ENCODE measurements around the gene U2AF2. TPM values are rescaled to one million over a fixed set of nuclear protein-coding genes. Genes with fewer than 3 reads are reported as not detected.

The U2AF2 gene
- total and polyA plus RNA-seq, 9 of the 15 experiments (the other 6 are each of a cell fraction or from before 2014, with no cell fraction given), result 3.0 to 331 (median 157) TPM

DNA sequence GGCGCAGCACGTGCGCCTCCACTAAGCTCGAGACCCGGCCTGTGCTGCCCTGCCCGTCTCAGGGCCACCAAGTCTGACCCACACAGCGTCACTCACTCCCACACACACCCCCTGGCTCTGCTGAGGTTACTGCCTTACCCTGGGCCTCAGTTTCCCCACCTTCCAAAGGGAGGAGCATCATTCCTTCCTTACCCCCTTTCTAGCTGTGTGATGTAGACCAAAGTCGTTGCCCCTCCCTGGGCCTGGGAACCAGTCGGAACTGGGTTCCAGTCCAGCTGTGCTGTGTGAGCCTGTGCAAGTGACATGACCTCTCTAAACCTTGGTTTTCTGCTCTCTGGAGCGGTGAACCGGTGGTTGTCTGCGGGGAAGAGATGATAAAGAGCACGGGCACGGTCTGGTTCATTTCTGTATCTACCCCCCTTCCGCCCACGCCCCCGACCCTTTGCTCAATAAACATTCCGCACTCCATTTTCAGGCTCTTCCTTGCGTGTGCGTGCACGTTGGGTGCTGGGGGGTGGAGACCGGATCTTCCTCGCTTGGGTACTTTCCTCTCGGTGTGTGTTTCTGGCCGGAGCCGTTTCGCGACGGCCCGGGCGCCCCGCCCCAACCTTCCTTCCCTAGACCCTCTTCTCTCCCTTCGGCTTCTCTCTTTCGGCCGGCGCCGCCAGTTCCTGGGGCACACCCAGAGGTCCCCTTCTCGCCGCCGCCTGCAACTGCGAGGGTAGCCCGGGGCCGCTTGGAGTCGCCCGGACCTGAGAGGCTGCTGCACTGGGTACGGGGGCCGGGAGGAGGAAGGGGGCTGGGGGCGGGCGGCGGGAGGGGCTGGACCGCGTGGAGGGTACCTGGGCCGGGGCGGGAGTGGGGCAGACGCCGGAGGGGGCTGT lies 11.6 kb upstream of the U2AF2 start, which contains the start of gene ZNF581 (continued):
- TF ChIP-seq, protein P1, sequence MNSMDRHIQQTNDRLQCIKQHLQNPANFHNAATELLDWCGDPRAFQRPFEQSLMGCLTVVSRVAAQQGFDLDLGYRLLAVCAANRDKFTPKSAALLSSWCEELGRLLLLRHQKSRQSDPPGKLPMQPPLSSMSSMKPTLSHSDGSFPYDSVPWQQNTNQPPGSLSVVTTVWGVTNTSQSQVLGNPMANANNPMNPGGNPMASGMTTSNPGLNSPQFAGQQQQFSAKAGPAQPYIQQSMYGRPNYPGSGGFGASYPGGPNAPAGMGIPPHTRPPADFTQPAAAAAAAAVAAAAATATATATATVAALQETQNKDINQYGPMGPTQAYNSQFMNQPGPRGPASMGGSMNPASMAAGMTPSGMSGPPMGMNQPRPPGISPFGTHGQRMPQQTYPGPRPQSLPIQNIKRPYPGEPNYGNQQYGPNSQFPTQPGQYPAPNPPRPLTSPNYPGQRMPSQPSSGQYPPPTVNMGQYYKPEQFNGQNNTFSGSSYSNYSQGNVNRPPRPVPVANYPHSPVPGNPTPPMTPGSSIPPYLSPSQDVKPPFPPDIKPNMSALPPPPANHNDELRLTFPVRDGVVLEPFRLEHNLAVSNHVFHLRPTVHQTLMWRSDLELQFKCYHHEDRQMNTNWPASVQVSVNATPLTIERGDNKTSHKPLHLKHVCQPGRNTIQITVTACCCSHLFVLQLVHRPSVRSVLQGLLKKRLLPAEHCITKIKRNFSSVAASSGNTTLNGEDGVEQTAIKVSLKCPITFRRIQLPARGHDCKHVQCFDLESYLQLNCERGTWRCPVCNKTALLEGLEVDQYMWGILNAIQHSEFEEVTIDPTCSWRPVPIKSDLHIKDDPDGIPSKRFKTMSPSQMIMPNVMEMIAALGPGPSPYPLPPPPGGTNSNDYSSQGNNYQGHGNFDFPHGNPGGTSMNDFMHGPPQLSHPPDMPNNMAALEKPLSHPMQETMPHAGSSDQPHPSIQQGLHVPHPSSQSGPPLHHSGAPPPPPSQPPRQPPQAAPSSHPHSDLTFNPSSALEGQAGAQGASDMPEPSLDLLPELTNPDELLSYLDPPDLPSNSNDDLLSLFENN (IDR thresholded peaks at IDR 0.05; ENCODE audit: low read depth in 2 of 2, low read length in 2 of 2), result no peak
- TF ChIP-seq CBFA2T2 (conservative IDR thresholded peaks at IDR 0.05) (no peak), MTA2 (IDR thresholded peaks at IDR 0.05; ENCODE audit: low read depth) (no peak), ELF4 (CRISPR knock-in tag; IDR thresholded peaks at IDR 0.05) (no peak), CTBP1 (IDR thresholded peaks at IDR 0.05; ENCODE audit: borderline replicate concordance) (peak; percentile 66; the same call in 1 of the 2 replicates), XRCC3 (IDR thresholded peaks at IDR 0.05) (no peak), FOXM1 (IDR thresholded peaks at IDR 0.05; ENCODE audit: low read depth) (peak; percentile 63), FOXM1 (CRISPR knock-in tag; IDR thresholded peaks at IDR 0.05; ENCODE audit: low read depth) (no peak), HOXB6 (CRISPR knock-in tag; IDR thresholded peaks at IDR 0.05; ENCODE audit: borderline replicate concordance) (no peak), HNRNPK (IDR thresholded peaks at IDR 0.05; ENCODE audit: low read depth, low read length, poor library complexity, severe bottlenecking) (no peak), ARID1B (IDR thresholded peaks at IDR 0.05) (no peak), MAFF (IDR thresholded peaks at IDR 0.05; ENCODE audit: low read length) (no peak), NCOA6 (IDR thresholded peaks at IDR 0.05) (no peak), MXI1 (IDR thresholded peaks at IDR 0.05; ENCODE audit: low read depth, low read length) (peak; percentile 56; the same call in 1 of the 2 replicates), SMARCA4 (IDR thresholded peaks at IDR 0.05) (no peak), E2F3 (CRISPR knock-in tag; IDR thresholded peaks at IDR 0.05) (no peak)
- TF ChIP-seq, protein P2, sequence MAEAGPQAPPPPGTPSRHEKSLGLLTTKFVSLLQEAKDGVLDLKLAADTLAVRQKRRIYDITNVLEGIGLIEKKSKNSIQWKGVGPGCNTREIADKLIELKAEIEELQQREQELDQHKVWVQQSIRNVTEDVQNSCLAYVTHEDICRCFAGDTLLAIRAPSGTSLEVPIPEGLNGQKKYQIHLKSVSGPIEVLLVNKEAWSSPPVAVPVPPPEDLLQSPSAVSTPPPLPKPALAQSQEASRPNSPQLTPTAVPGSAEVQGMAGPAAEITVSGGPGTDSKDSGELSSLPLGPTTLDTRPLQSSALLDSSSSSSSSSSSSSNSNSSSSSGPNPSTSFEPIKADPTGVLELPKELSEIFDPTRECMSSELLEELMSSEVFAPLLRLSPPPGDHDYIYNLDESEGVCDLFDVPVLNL (CRISPR knock-in tag; IDR thresholded peaks at IDR 0.05; ENCODE audit: low read depth), result no peak
- TF ChIP-seq, protein P3, sequence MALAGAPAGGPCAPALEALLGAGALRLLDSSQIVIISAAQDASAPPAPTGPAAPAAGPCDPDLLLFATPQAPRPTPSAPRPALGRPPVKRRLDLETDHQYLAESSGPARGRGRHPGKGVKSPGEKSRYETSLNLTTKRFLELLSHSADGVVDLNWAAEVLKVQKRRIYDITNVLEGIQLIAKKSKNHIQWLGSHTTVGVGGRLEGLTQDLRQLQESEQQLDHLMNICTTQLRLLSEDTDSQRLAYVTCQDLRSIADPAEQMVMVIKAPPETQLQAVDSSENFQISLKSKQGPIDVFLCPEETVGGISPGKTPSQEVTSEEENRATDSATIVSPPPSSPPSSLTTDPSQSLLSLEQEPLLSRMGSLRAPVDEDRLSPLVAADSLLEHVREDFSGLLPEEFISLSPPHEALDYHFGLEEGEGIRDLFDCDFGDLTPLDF (CRISPR knock-in tag; IDR thresholded peaks at IDR 0.05), result no peak
- TF ChIP-seq, protein P4, sequence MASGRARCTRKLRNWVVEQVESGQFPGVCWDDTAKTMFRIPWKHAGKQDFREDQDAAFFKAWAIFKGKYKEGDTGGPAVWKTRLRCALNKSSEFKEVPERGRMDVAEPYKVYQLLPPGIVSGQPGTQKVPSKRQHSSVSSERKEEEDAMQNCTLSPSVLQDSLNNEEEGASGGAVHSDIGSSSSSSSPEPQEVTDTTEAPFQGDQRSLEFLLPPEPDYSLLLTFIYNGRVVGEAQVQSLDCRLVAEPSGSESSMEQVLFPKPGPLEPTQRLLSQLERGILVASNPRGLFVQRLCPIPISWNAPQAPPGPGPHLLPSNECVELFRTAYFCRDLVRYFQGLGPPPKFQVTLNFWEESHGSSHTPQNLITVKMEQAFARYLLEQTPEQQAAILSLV (tag; IDR thresholded peaks at IDR 0.05), result no peak
- TF ChIP-seq, protein P5, sequence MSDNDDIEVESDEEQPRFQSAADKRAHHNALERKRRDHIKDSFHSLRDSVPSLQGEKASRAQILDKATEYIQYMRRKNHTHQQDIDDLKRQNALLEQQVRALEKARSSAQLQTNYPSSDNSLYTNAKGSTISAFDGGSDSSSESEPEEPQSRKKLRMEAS (CRISPR knock-in tag; IDR thresholded peaks at IDR 0.05), result 0 out of 2 replicates have a peak, but pooled peaks have one; percentile 23
- TF ChIP-seq, protein P6, sequence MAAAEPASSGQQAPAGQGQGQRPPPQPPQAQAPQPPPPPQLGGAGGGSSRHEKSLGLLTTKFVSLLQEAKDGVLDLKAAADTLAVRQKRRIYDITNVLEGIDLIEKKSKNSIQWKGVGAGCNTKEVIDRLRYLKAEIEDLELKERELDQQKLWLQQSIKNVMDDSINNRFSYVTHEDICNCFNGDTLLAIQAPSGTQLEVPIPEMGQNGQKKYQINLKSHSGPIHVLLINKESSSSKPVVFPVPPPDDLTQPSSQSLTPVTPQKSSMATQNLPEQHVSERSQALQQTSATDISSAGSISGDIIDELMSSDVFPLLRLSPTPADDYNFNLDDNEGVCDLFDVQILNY (CRISPR knock-in tag; IDR thresholded peaks at IDR 0.05), result no peak

All from K562 (cell line).